NCI-H510A (cell line): ENCODE results near the gene DYRK1A.

Source experiments
- DNase-seq: peaks from one replicate; lab custom pipeline; 2025; lab: John Stamatoyannopoulos, UW

Gene DYRK1A

GRCh38 chr21:37385179-37385765 is 18.7 kb downstream of the DYRK1A start:
- no peak for DNase-seq

GRCh38 chr21:37386151-37386550 is 19.6 kb downstream of the DYRK1A start:
- DNase-seq, result no peak

- no peak for DNase-seq
Observed at GRCh38 chr21:37389456-37389855, 22.9 kb downstream of the DYRK1A start.

GRCh38 chr21:37391666-37392065 is 25.1 kb downstream of the DYRK1A start:
- no peak for DNase-seq

GRCh38 chr21:37392441-37392840 is 25.9 kb downstream of the DYRK1A start:
- DNase-seq, result no peak

GRCh38 chr21:37393030-37393429 is 26.5 kb downstream of the DYRK1A start:
- no peak for DNase-seq

- no peak for DNase-seq
Observed at GRCh38 chr21:37393786-37394185, 27.2 kb downstream of the DYRK1A start.

GRCh38 chr21:37395961-37396360 is 29.4 kb downstream of the DYRK1A start:
- DNase-seq, result no peak

- DNase-seq, result no peak
Observed at GRCh38 chr21:37396855-37397254, 30.3 kb downstream of the DYRK1A start.

GRCh38 chr21:37398697-37399096 is 32.1 kb downstream of the DYRK1A start:
- DNase-seq, result no peak

GRCh38 chr21:37402251-37402867 is 35.8 kb downstream of the DYRK1A start:
- no peak for DNase-seq

GRCh38 chr21:37405629-37406028 is 39.1 kb downstream of the DYRK1A start:
- DNase-seq, result no peak

GRCh38 chr21:37407719-37408420 is 41.3 kb downstream of the DYRK1A start:
- DNase-seq, result no peak

GRCh38 chr21:37408464-37409193 is 42.1 kb downstream of the DYRK1A start:
- no peak for DNase-seq

GRCh38 chr21:37410639-37411038 is 44.1 kb downstream of the DYRK1A start:
- no peak for DNase-seq

- no peak for DNase-seq
Observed at GRCh38 chr21:37412603-37413360, 46.2 kb downstream of the DYRK1A start.

- no peak for DNase-seq
Observed at GRCh38 chr21:37413553-37414291, 47.1 kb downstream of the DYRK1A start.

- DNase-seq, result no peak
Observed at GRCh38 chr21:37414292-37415253, 48.0 kb downstream of the DYRK1A start.

GRCh38 chr21:37415939-37416338 is 49.4 kb downstream of the DYRK1A start:
- no peak for DNase-seq

- no peak for DNase-seq
Observed at GRCh38 chr21:37416914-37417313, 50.3 kb downstream of the DYRK1A start.
